Prostate gland (tissue), 2 donors: ENCODE data around the gene TNKS1BP1. TPM values are rescaled to one million over a fixed set of nuclear protein-coding genes. Genes with fewer than 3 reads are reported as not detected.
"Not testable (repeated sequence)": the region's sequence is repeated elsewhere in the genome, so short reads cannot be mapped to it uniquely, and the experiment has no call there.

Experiments
- DNase-seq: peaks from one replicate; pipeline ENCODE4 v3.0.0-alpha.2; 2019; ENCODE audit warnings: low spot score
- H3K27ac ChIP-seq, 2 donors: fragments of 200-600 bp; sonication (generic); 2 replicates each; pipeline ENCODE4 v1.5.1; 2017 to 2019
- H3K27me3 ChIP-seq: fragments of 200-600 bp; sonication (generic); replicated peaks from 2 replicates; pipeline ENCODE4 v1.5.1; 2019; ENCODE audit not compliant: insufficient read depth
- H3K36me3 ChIP-seq, 2 donors: fragments of 200-600 bp; sonication (generic); 1 replicate in 1 of 2; 2 replicates in 1 of 2; pipeline versions ENCODE4 v1.5.1 to v1.8.1; 2017 to 2019
- H3K4me1 ChIP-seq: fragments of 200-600 bp; sonication (generic); replicated peaks from 2 replicates; pipeline ENCODE4 v1.5.1; 2019
- H3K4me3 ChIP-seq, 2 donors: fragments of 200-600 bp; sonication (generic); 2 replicates each; pipeline ENCODE4 v1.5.1; 2017 to 2019
- H3K9me3 ChIP-seq: fragments of 200-600 bp; sonication (generic); 2 replicates; pipeline ENCODE4 v1.5.1; 2017
- POLR2A ChIP-seq: fragments of 450-650 bp; IDR thresholded peaks from one replicate; pipeline ENCODE4 v1.6.1; 2016; ENCODE audit warnings: antibody characterized with exemption, mild to moderate bottlenecking
- POLR2AphosphoS5 ChIP-seq: sonication (generic); formaldehyde crosslinking; IDR thresholded peaks from one replicate; pipeline ENCODE4 v1.6.1; 2017; ENCODE audit warnings: antibody characterized with exemption
- WGBS: methylation state at CpG from one replicate; pipeline ENCODE4 v1.1.5; 2018; 5-methylcytosine and 5-hydroxymethylcytosine counted together
- intact Hi-C: fragments of 100-400 bp; cut with DNase I; formaldehyde crosslinking; loops from one replicate; pipeline ENCODE4 v1.14.2; 2022
- total RNA-seq, 2 donors: library from RNA; depleted of rRNA; stranded (reverse); fragments of >200 nt; gene quantifications; one replicate each; pipeline ENCODE4 v1.1.0, GENCODE V29; 2016
- TF ChIP-seq, protein P1 (sequence below), 4 experiments: fragments of 200-600 bp in 2 of 4; fragments of 450-650 bp in 2 of 4; sonication (generic) in 2 of 4; IDR thresholded peaks; 1 replicate in 3 of 4; 2 replicates in 1 of 4; pipeline ENCODE4 v1.5.1; 2016 to 2019; ENCODE audit warnings: antibody characterized with exemption in 4 of 4, mild to moderate bottlenecking in 2 of 4, moderate library complexity in 2 of 4

TNKS1BP1 gene
- total RNA-seq, 2 donors from 2014 or later: 140 to 158 TPM

DNA sequence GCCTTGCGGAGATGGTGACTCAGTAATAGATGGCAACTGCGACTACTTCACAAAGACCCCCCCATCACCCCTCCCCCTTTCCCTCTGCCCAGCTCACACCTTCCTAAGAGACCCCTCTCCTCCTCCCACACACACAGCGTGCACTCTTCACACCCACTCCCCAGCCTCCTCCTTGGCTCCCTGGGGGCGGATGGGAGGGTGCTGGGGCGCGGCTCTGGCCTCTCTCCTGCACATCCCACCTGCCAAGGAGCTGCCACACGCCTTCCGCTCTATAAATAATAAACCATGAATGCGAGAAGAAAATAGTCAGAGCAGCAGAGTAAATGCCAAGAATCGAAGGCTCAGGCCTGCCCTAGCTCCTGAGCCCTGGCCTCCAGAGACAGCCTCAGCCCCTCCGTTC lies 17.9 kb upstream of the TNKS1BP1 start:
- H3K27me3 ChIP-seq: no peaks in the 10 kb centered on the region
- H3K9me3 ChIP-seq: no peaks in the 10 kb centered on the region
- TF ChIP-seq POLR2A (no peak), POLR2AphosphoS5 (no peak)
- TF ChIP-seq, protein P1, sequence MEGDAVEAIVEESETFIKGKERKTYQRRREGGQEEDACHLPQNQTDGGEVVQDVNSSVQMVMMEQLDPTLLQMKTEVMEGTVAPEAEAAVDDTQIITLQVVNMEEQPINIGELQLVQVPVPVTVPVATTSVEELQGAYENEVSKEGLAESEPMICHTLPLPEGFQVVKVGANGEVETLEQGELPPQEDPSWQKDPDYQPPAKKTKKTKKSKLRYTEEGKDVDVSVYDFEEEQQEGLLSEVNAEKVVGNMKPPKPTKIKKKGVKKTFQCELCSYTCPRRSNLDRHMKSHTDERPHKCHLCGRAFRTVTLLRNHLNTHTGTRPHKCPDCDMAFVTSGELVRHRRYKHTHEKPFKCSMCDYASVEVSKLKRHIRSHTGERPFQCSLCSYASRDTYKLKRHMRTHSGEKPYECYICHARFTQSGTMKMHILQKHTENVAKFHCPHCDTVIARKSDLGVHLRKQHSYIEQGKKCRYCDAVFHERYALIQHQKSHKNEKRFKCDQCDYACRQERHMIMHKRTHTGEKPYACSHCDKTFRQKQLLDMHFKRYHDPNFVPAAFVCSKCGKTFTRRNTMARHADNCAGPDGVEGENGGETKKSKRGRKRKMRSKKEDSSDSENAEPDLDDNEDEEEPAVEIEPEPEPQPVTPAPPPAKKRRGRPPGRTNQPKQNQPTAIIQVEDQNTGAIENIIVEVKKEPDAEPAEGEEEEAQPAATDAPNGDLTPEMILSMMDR (IDR thresholded peaks at IDR 0.05): no peak
- H3K27ac ChIP-seq: no peak overlapping the region
- H3K4me1 ChIP-seq: no peaks in the 10 kb centered on the region
- no peak overlapping the region for H3K4me3 ChIP-seq
- intact Hi-C loops: loop anchor here (10.0 kb wide), 1 partner anchor 182 kb away; no protein-coding TSS in a partner anchor
- no peak for DNase-seq
- no peaks in the 10 kb centered on the region for H3K36me3 ChIP-seq
- 51% methylated on average over 11 of the region's 11 CpGs for WGBS

GRCh38 chr11:57341250-57341808 lies 16.6 kb upstream of the TNKS1BP1 start:
- no peak overlapping the region for H3K27ac ChIP-seq
- intact Hi-C loops: loop anchor here (10.0 kb wide), 1 partner anchor 183 kb away; no protein-coding TSS in a partner anchor
- WGBS: 87% methylated on average over 6 of the region's 6 CpGs
- no peaks in the 10 kb centered on the region for H3K4me1 ChIP-seq
- TF ChIP-seq, protein P1 (IDR thresholded peaks at IDR 0.05): no peak
- TF ChIP-seq POLR2AphosphoS5 (no peak), POLR2A (no peak)
- H3K9me3 ChIP-seq: no peaks in the 10 kb centered on the region
- no peak overlapping the region for H3K4me3 ChIP-seq
- DNase-seq: no peak
- H3K36me3 ChIP-seq: no peaks in the 10 kb centered on the region
- H3K27me3 ChIP-seq: no peaks in the 10 kb centered on the region

- 23% methylated on average over 12 of the region's 12 CpGs for WGBS
- intact Hi-C loops: loop anchor here (10.0 kb wide), 1 partner anchor 185 kb away; no protein-coding TSS in a partner anchor
- Histone ChIP-seq H3K27me3 (no peaks in the 10 kb centered on the region), H3K4me1 (no peaks in the 10 kb centered on the region), H3K9me3 (no peaks in the 10 kb centered on the region), H3K4me3 (no peak overlapping the region), H3K36me3 (no peaks in the 10 kb centered on the region), H3K27ac (no peak overlapping the region)
- no peak for DNase-seq
- TF ChIP-seq POLR2AphosphoS5 (no peak), POLR2A (no peak)
- TF ChIP-seq, protein P1 (IDR thresholded peaks at IDR 0.05): no peak
These were observed 15.4 kb upstream of the TNKS1BP1 start for GRCh38 chr11:57340039-57340615.

- TF ChIP-seq, protein P1 (IDR thresholded peaks at IDR 0.05): no peak
- TF ChIP-seq POLR2AphosphoS5: no peak
- no peak for TF ChIP-seq POLR2A
- no peak for DNase-seq
- WGBS: 92% methylated on average over 5 of the region's 5 CpGs
- Histone ChIP-seq H3K27me3 (no peaks in the 10 kb centered on the region), H3K4me1 (no peaks in the 10 kb centered on the region), H3K27ac (no peak overlapping the region), H3K9me3 (no peaks in the 10 kb centered on the region), H3K4me3 (no peak overlapping the region), H3K36me3 (no peaks in the 10 kb centered on the region)
- intact Hi-C loops: no loop called here
These were observed 14.6 kb upstream of the TNKS1BP1 start for GRCh38 chr11:57339328-57339727.

- no peak for DNase-seq
- Histone ChIP-seq H3K9me3 (no peaks in the 10 kb centered on the region), H3K27ac (no peak within 1 kb of the TSS), H3K27me3 (no peaks in the 10 kb centered on the region), H3K4me1 (no peaks in the 10 kb centered on the region), H3K36me3 (peaks cover 0 to 5% of the 10 kb centered on the region in 2 donors), H3K4me3 (no peak within 1 kb of the TSS)
- WGBS: 69% methylated on average over 4 of the region's 4 CpGs
- no peak for TF ChIP-seq POLR2A
- TF ChIP-seq, protein P1 (IDR thresholded peaks at IDR 0.05): no peak
- intact Hi-C loops: no loop called here
These were observed 13.4 kb upstream of the TNKS1BP1 start, which contains the start of gene P2RX3 for GRCh38 chr11:57338142-57338541. TSS of gene P2RX3 (plus strand) at chr11:57338352. CDS start at chr11:57338551, 199 bp downstream.

- H3K4me1 ChIP-seq, H3K4me3 ChIP-seq, H3K27me3 ChIP-seq, DNase-seq, H3K9me3 ChIP-seq, intact Hi-C loops, H3K27ac ChIP-seq: not testable (repeated sequence)
- WGBS: 96% methylated on average over 6 of the region's 6 CpGs
- peaks cover under 1 to 16% of the 10 kb centered on the region in 2 donors for H3K36me3 ChIP-seq
These were observed 12.1 kb upstream of the TNKS1BP1 start for GRCh38 chr11:57336856-57337255.
